Adrenal gland (tissue), 12 donors: Measurements from ENCODE around the gene PDLIM5. TPM values are rescaled to one million over a fixed set of nuclear protein-coding genes. Genes with fewer than 3 reads are reported as not detected.
A peak's percentile ranks its signal among the peaks of the same experiment; 100 is the strongest.

Experiments used
- DNase-seq, 7 donors: peaks; one replicate each; pipeline ENCODE4 v3.0.0-alpha.2; 2019 to 2020
- H3K27ac ChIP-seq, 5 donors: fragments of 200-600 bp; sonication (generic) in 4 of 5; 1 replicate in 3 of 5; 2 replicates in 2 of 5; pipeline versions ENCODE4 v1.5.1 to v1.8.0; 2016 to 2020; ENCODE audit warnings: mild to moderate bottlenecking in 1 of 5
- H3K27me3 ChIP-seq: fragments of 200-600 bp; 2 replicates; pipeline ENCODE4 v1.8.0; 2021
- H3K36me3 ChIP-seq, 2 donors: fragments of 200-600 bp; replicated peaks in 1 of 2; 1 replicate in 1 of 2; 2 replicates in 1 of 2; pipeline versions ENCODE4 v1.5.1 to v1.8.0; 2018 to 2022
- H3K4me1 ChIP-seq, 2 donors: fragments of 200-600 bp; replicated peaks in 1 of 2; 1 replicate in 1 of 2; 2 replicates in 1 of 2; pipeline versions ENCODE4 v1.5.1 to v1.8.0; 2018 to 2021
- H3K4me3 ChIP-seq, 4 donors: fragments of 200-600 bp; sonication (generic) in 3 of 4; one replicate each; pipeline ENCODE4 v1.5.1; 2016 to 2018
- H3K9me3 ChIP-seq, 3 donors: fragments of 200-600 bp; sonication (generic) in 1 of 3; replicated peaks in 1 of 3; 1 replicate in 2 of 3; 2 replicates in 1 of 3; pipeline versions ENCODE4 v1.5.1 to v1.8.0; 2016 to 2021
- POLR2A ChIP-seq, 2 donors: fragments of 450-650 bp; IDR thresholded peaks; one replicate each; pipeline ENCODE4 v1.6.1; 2017; ENCODE audit warnings: antibody characterized with exemption in 2 of 2, mild to moderate bottlenecking in 2 of 2, moderate library complexity in 1 of 2
- WGBS, 4 donors: extraction: QIAGEN DNeasy Blood & Tissue Kit in 2 of 4; methylation state at CpG; one replicate each; pipeline versions ENCODE4 v1.1.5 to v1.1.7; 2013 to 2017; 5-methylcytosine and 5-hydroxymethylcytosine counted together
- intact Hi-C, 2 donors: fragments of 100-400 bp; cut with DNase I; formaldehyde crosslinking; loops; one replicate each; pipeline versions ENCODE4 v1.14.1 to v1.15.0; 2022 to 2023
- polyA plus RNA-seq, 3 donors: library from polyadenylated mRNA; stranded (reverse); fragments of 200-250 nt in 2 of 3; fragments of 350-450 nt in 1 of 3; fragmentation: Illumina TruSeq in 1 of 3; extraction: RNeasy Lipid Tissue Mini Kit (QIAGEN cat#74804) in 1 of 3; gene quantifications; one replicate each; pipeline ENCODE4 v1.2.3, GENCODE V29; 2013 to 2014
- total RNA-seq, 9 donors: library from RNA; depleted of rRNA in 4 of 9; stranded (reverse); fragments of >200 nt in 4 of 9; fragments of 120-200 nt in 1 of 9; fragmentation: NEBNext Ultra II Directional in 1 of 9; extraction: Animal tissue kit (Norgen Biotek cat#: 25700) in 1 of 9; gene quantifications; one replicate each; pipeline versions ENCODE4 v1.1.0 to v1.2.4, GENCODE V29; 2013 to 2023
- TF ChIP-seq, protein P1 (sequence below), 6 experiments: fragments of 450-650 bp in 4 of 6; fragments of 200-600 bp in 2 of 6; sonication (generic) in 1 of 6; IDR thresholded peaks; 1 replicate in 5 of 6; 2 replicates in 1 of 6; pipeline versions ENCODE4 v1.5.1 to v1.8.0; 2016 to 2021; ENCODE audit warnings: antibody characterized with exemption in 6 of 6, mild to moderate bottlenecking in 2 of 6, moderate library complexity in 1 of 6
- donor health status: healthy with polysubstance abuse.
- donor health status: Bipolar disorder and iron deficiency.
- donor health status: DM: yes; HTN: yes; CAD: no.
- donor health status: DM: no; HTN: no; CAD: no.
- donor health status: DM: no; HTN: no; CAD: no.
- donor health status: DM: yes; HTN: yes; CAD: no.

PDLIM5 gene
- total and polyA plus RNA-seq, 12 donors, result 26.2 to 150 (median 84.0) TPM

DNA sequence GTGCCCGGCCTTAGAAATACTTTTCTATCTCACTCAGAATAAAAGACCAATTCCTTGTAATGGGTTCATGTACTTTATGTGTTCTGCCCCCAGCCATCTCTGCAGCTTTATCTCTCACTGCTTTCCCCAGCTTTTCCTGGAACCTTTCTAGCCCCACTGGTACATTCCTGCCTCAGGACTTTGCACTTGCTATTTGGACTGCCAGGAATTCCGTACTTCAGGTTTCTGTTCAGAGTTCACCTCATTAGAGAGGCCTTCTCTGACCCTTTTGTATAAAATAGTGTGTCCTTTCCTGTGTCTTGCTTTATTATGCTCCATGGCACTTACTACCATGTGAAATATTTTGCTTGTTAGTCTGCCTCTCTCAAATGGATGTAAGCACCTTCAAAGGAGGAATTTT is 112.5 kb downstream of the PDLIM5 start:
- peaks cover 13 to 44% of the 10 kb centered on the region in 2 donors for H3K4me1 ChIP-seq
- H3K27ac ChIP-seq, result peak overlapping the region in 1 of 5 donors; percentile 9
- WGBS, 4 donors, result 93 to 100% (median 99%) methylated on average over 2 of the region's 2 CpGs
- no peak for TF ChIP-seq POLR2A (IDR thresholded peaks at IDR 0.05)
- TF ChIP-seq, protein P1, sequence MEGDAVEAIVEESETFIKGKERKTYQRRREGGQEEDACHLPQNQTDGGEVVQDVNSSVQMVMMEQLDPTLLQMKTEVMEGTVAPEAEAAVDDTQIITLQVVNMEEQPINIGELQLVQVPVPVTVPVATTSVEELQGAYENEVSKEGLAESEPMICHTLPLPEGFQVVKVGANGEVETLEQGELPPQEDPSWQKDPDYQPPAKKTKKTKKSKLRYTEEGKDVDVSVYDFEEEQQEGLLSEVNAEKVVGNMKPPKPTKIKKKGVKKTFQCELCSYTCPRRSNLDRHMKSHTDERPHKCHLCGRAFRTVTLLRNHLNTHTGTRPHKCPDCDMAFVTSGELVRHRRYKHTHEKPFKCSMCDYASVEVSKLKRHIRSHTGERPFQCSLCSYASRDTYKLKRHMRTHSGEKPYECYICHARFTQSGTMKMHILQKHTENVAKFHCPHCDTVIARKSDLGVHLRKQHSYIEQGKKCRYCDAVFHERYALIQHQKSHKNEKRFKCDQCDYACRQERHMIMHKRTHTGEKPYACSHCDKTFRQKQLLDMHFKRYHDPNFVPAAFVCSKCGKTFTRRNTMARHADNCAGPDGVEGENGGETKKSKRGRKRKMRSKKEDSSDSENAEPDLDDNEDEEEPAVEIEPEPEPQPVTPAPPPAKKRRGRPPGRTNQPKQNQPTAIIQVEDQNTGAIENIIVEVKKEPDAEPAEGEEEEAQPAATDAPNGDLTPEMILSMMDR (IDR thresholded peaks at IDR 0.05), result no peak
- H3K4me3 ChIP-seq, result no peak overlapping the region
- no peaks in the 10 kb centered on the region for H3K27me3 ChIP-seq
- H3K9me3 ChIP-seq, result no peaks in the 10 kb centered on the region
- intact Hi-C loops, result no loop called here
- H3K36me3 ChIP-seq, result no peaks in the 10 kb centered on the region
- DNase-seq, result no peak

DNA sequence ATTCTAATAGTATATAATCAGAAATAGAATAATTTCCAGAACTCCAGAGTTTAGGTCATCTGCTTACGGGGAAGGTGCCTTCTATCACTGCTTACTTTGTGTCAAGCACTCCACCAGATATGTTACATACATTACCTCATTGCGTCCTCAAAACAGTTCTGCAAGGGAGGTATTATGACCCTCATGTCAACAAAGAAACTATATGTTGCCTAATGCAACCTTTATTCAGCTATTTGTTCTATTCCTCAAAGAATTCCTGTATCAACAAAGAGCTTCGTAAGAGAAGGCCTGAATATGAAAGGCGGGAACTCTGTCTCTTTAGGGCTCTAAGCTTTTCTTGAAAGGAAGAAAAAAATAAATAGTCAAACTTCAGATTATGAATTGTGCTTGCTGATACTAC is 114.7 kb downstream of the PDLIM5 start:
- no peaks in the 10 kb centered on the region for H3K9me3 ChIP-seq
- no peak for TF ChIP-seq POLR2A (IDR thresholded peaks at IDR 0.05)
- TF ChIP-seq, protein P1 (IDR thresholded peaks at IDR 0.05), result no peak
- no peak for DNase-seq
- peaks cover 11 to 39% of the 10 kb centered on the region in 2 donors for H3K4me1 ChIP-seq
- no peak overlapping the region for H3K4me3 ChIP-seq
- no peak overlapping the region for H3K27ac ChIP-seq
- H3K27me3 ChIP-seq, result no peaks in the 10 kb centered on the region
- intact Hi-C loops, result no loop called here
- WGBS, 4 donors, result 73 to 83% (median 74%) methylated on average over 4 of the region's 4 CpGs
- no peaks in the 10 kb centered on the region for H3K36me3 ChIP-seq

GRCh38 chr4:94567811-94568210 is 116.1 kb downstream of the PDLIM5 start:
- no peaks in the 10 kb centered on the region for H3K36me3 ChIP-seq
- WGBS, 4 donors, result 38 to 52% (median 46%) methylated on average over 5 of the region's 5 CpGs
- DNase-seq, result no peak
- H3K4me3 ChIP-seq, result no peak overlapping the region
- no peak for TF ChIP-seq POLR2A (IDR thresholded peaks at IDR 0.05)
- TF ChIP-seq, protein P1 (IDR thresholded peaks at IDR 0.05), result no peak
- no peaks in the 10 kb centered on the region for H3K27me3 ChIP-seq
- intact Hi-C loops, result no loop called here
- peaks cover 0 to 25% of the 10 kb centered on the region in 2 donors for H3K4me1 ChIP-seq
- H3K27ac ChIP-seq, result no peak overlapping the region
- no peaks in the 10 kb centered on the region for H3K9me3 ChIP-seq

GRCh38 chr4:94570558-94570957 is 118.8 kb downstream of the PDLIM5 start:
- no peak overlapping the region for H3K27ac ChIP-seq
- H3K4me3 ChIP-seq, result no peak overlapping the region
- H3K4me1 ChIP-seq, result peaks cover 0 to 21% of the 10 kb centered on the region in 2 donors
- intact Hi-C loops, result no loop called here
- WGBS, 4 donors, result 76 to 94% (median 92%) methylated on average over 1 of the region's 1 CpG
- TF ChIP-seq POLR2A (IDR thresholded peaks at IDR 0.05), result no peak
- TF ChIP-seq, protein P1 (IDR thresholded peaks at IDR 0.05), result no peak
- DNase-seq, result no peak
- H3K36me3 ChIP-seq, result peaks cover 0 to 2% of the 10 kb centered on the region in 2 donors
- no peaks in the 10 kb centered on the region for H3K27me3 ChIP-seq
- H3K9me3 ChIP-seq, result no peaks in the 10 kb centered on the region
